GM06990 (cell line): Measurements from ENCODE around the gene UBE2I.

ENCODE experiments used
- DNase-seq: peaks from one replicate; pipeline ENCODE4 v3.0.0-alpha.2; 2011; ENCODE audit not compliant: insufficient read length; ENCODE audit errors: extremely low read depth
- H3K27me3 ChIP-seq: replicated peaks from 2 replicates; pipeline ENCODE4 v1.6.0; 2011; ENCODE audit warnings: low read length; ENCODE audit not compliant: control insufficient read depth, insufficient read depth
- H3K36me3 ChIP-seq: 2 replicates; pipeline ENCODE4 v1.5.1; 2011; ENCODE audit warnings: low read length; ENCODE audit not compliant: control insufficient read depth, insufficient read depth
- H3K4me3 ChIP-seq: replicated peaks from 2 replicates; pipeline ENCODE4 v1.5.1; 2011; ENCODE audit warnings: low read depth, mild to moderate bottlenecking, control low read depth, low read length
- CTCF ChIP-seq: IDR thresholded peaks from 2 replicates; pipeline ENCODE4 v1.5.1; 2011; ENCODE audit warnings: low read length, control low read depth, mild to moderate bottlenecking, inconsistent platforms; ENCODE audit not compliant: insufficient read depth, poor library complexity, severe bottlenecking

The UBE2I gene

GRCh38 chr16:1349351-1349750 is 39.9 kb downstream of the UBE2I start:
- H3K27me3 ChIP-seq = no peaks in the 10 kb centered on the region
- TF ChIP-seq CTCF = no peak
- DNase-seq = no peak
- H3K4me3 ChIP-seq = no peak overlapping the region
- H3K36me3 ChIP-seq = peaks cover 5% of the 10 kb centered on the region

GRCh38 chr16:1349951-1350350 is 40.5 kb downstream of the UBE2I start:
- no peak overlapping the region for H3K4me3 ChIP-seq
- TF ChIP-seq CTCF = no peak
- DNase-seq = no peak

GRCh38 chr16:1350691-1351090 is 41.3 kb downstream of the UBE2I start:
- DNase-seq = no peak
- H3K4me3 ChIP-seq = peak overlapping the region; percentile 77
- no peaks in the 10 kb centered on the region for H3K27me3 ChIP-seq
- peaks cover 5% of the 10 kb centered on the region for H3K36me3 ChIP-seq
- no peak for TF ChIP-seq CTCF

More at GRCh38 chr16:1349951-1350350, 40.5 kb downstream of the UBE2I start:
- no peaks in the 10 kb centered on the region for H3K27me3 ChIP-seq
- H3K36me3 ChIP-seq = peaks cover 5% of the 10 kb centered on the region

GRCh38 chr16:1351215-1351581 is 41.8 kb downstream of the UBE2I start:
- no peak for DNase-seq
- TF ChIP-seq CTCF = no peak
- H3K36me3 ChIP-seq = peaks cover 5% of the 10 kb centered on the region
- H3K4me3 ChIP-seq = peak overlapping the region; percentile 77
- no peaks in the 10 kb centered on the region for H3K27me3 ChIP-seq

- peak; percentile 92 for DNase-seq
- Histone ChIP-seq H3K4me3 (peak within 1 kb of the TSS; percentile 77), H3K36me3 (peaks cover 5% of the 10 kb centered on the region), H3K27me3 (no peaks in the 10 kb centered on the region)
- no peak for TF ChIP-seq CTCF
Observed at GRCh38 chr16:1351582-1352362, 42.3 kb downstream of the UBE2I start, which contains the start of the genes GNPTG and TSR3. Gene GNPTG, plus strand, starts transcription at chr16:1351931. Its CDS starts 35 bp downstream, at chr16:1351966. Gene TSR3, minus strand, starts transcription at chr16:1351878. Its CDS starts 74 bp downstream, at chr16:1351804.
